HG03025 (cell line): ENCODE measurements around the gene SHROOM2.
"Not testable (repeated sequence)": the region's sequence is repeated elsewhere in the genome, so short reads cannot be mapped to it uniquely, and the experiment has no call there.

Experiments used
- ATAC-seq: cut with Tn5 transposase; IDR thresholded peaks from one replicate; pipeline ENCODE4 v1.9.1; 2021; ENCODE audit warnings: mild to moderate bottlenecking, moderate library complexity; ENCODE audit not compliant: unreplicated experiment, low FRiP score

The SHROOM2 gene

GRCh38 chrX:9785944-9786797 lies at the start of gene SHROOM2:
SHROOM2 (plus strand) TSS chrX:9786429; CDS start chrX:9786546, 117 bp downstream.
- ATAC-seq = no peak

DNA sequence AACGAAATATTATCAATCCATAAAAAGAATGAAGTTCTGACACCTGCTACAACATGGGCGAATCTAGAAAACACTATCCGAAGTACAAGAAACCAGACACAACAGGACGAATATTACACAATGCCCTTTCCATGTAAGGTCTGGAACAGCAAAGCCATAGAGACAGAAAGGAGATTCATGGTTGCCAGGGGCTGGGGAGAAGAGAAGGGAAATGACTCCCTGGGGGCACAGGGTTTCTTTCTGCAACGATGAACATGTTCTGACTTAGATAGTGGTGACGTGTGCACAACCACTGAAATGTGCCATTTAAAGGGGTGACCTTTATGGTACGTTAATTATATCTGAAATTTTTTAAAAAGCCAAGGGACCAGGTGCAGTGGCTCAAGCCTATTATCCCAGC lies 48.9 kb upstream of the SHROOM2 start:
- no peak for ATAC-seq

DNA sequence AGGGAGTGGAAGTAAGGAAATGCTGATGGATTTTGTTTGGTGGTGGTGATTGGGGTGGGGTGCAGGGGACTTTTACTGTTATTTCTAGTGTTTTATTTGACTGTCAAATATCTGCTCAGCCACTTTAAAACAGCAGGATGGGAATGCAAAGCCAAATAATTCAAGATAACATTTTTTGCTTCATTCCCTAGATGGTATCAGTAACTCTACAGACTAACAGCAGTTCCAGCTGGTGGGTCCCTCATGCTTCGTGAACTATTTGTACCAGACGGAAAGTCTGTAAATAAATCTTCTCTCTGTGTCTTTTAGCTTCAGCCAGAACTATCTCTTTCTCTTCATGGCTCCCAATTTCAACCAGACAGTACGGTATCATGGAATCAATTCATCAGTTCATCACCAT lies 48.1 kb upstream of the SHROOM2 start:
- no peak for ATAC-seq

GRCh38 chrX:9739130-9739529 lies 47.1 kb upstream of the SHROOM2 start:
- no peak for ATAC-seq

DNA sequence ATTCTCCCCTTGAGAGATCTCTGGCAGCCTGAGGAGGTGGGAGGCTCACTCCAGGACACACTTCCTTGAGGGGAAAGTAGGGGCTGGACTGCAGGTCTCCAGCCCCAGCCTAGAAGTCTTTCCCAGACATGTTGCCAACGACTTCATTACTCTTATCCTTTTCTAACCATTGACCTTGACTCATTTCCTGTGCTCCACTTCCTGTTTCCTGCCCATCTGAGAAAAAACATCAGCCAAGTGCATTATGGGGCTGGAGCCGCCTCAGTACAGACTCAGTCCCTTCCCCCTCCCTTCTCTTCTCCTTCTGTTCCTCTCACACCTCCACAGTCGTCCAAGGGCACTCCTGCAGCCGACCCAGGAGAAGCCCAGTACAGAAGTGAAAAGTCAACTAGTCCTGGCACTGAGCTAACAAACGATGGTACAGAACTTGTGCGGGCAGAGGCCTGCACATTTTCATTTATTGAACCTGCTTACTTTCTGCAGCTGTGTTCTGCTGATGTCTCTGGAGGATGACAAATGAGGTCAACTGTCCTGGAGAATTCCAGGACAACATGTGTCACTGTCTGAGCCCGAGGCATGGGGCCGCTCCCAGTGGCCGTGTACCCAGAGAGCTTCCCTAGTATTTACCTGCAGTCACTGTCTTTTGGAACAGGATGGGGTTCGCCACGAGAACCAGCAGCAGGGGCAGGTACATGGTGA lies 40.7 kb upstream of the SHROOM2 start:
- ATAC-seq = no peak

DNA sequence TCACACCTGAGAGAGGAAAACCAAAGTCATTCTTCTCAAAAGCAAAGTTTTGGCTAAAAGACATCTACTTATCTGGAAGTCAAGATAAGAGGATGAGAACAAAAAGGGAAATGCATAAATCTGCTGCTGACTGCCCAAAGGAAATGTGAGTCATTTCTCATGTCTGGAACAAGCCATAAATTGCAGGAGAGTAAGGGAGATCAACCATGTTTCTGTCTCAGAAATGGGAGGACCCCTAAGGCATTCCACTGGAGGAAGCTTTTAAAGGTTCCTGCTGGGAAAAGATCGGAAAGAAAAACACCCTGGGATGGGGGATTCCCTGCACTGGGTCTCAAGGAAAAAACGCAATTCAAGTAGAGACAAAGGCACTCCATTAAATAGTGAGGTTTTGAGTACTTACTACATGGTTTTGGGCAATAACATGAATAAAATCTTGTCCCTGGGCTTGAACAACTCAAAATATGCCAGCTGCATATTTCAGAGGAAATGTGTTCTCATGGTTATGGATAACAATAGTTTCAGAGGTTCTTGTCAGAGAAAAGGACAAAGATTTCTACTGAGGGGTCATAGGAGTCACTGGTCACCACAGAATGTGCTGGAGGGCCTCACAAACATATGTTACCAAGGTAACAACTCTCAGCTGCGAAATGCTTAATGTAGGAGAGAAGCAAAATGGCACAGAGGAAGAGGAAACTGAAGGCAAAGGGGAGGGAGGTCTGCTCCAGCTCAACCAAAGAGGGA lies 39.9 kb upstream of the SHROOM2 start:
- no peak for ATAC-seq

DNA sequence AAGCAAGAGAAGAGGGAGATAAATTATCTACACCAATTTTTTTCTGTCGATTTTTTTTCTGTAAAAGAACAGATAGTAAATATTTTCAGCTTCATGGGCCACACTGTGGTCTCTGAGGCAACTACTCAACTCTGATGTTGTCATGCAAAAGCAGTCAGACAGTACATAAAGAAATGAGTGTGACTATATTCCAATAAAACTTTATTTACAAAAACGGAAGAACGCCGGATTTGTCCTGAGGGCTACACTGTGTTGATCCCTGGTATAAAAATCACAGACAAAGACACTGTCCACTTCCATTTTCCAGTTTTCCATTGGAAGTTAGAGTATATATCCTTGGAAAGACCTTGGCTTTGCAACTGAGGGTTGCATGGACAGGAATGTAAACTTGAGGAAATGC lies 38.6 kb upstream of the SHROOM2 start:
- no peak for ATAC-seq

GRCh38 chrX:9749146-9749692 lies 37.0 kb upstream of the SHROOM2 start:
- no peak for ATAC-seq

GRCh38 chrX:9757366-9757765 lies 28.9 kb upstream of the SHROOM2 start:
- ATAC-seq = no peak

DNA sequence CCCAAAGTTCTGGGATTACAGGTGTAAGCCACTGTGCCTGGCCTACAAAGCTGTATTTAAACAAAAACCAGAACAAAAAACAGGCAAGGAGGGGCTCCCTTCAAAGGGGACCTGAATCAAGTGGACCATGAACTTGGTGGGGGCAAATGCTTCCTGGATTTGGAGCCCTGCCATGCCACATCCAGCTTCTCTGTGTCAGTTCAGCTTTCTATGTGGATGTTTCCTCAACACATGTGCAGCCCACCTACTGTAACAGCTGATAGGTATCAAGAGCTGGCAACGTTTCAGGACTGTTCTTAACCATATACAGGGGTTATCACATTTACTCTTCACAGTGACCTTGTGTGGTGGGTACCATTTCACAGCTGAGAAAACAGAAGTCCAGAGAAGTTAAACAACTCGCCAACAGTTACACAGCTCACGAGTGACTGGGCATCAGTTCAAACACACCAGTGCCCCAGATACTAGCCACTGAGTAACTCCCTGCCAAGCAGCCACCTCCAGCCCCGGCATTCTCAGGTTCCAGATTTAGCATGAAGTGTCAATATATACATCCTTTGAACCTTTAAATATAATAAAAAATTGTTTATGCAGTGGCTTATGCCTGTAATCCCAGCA lies 28.1 kb upstream of the SHROOM2 start:
- ATAC-seq = no peak

DNA sequence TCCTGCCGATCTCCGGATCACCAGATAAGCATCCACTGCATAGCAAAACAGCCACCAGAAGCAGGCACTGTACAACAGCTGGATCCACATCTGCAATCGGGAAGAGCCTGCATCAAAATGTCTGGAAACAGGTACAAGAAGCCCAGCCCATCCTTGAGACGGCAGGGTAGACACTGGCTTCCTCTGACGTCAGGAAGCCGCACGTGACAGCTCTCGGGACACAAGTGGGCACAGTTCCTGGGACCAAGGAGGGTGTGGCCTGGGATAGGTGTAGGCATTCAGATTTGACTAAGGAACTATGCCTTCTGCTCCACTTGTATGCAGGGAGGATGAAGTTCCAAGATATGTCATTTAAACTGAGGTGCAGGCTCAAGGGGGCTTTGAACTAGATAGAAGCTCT lies 26.9 kb upstream of the SHROOM2 start:
- no peak for ATAC-seq

GRCh38 chrX:9765072-9765736 lies 21.0 kb upstream of the SHROOM2 start:
- ATAC-seq = no peak

DNA sequence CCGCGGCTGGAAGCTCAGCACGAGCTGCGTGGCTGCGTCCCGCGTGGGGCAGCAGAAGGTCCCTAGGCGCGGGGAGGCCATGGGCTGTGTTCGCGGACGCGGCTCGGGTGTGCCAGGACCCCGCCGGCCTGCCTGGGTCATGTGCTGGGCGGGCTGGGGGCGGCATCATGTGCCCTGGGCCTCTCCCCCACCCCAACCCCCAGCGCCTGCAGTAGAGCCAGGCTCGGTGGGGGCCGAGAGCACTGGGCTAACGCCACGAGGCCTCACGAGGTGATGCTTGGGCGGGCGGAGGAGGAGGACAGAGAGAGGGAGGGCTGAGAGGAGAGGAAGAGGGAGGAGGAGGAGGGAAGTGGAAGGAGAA lies 20.5 kb upstream of the SHROOM2 start, which contains the start of gene GPR143:
GPR143 (minus strand) TSS at position 111 of the 361 bp plus-strand sequence; CDS start at position 81, 30 bp downstream.
- no peak for ATAC-seq

DNA sequence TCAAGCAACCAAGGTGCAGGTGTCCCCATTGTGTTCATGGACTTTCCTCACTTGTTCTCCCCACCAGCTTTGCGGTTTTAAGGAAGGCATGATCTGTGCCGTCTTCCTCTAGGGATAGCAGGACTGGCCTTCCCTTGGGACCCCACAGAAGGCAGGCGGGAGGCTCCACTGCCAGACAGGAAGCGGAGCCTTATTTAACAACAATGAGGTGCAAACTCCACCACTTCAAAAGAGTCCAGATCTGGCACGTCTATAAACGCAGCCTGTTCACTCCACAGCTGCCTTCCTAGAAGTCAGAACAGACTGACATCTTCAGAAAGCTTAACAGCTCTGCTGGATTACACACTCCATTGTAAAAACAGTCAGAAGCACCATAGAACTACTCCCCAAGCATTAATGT lies 18.9 kb upstream of the SHROOM2 start:
- ATAC-seq = no peak

DNA sequence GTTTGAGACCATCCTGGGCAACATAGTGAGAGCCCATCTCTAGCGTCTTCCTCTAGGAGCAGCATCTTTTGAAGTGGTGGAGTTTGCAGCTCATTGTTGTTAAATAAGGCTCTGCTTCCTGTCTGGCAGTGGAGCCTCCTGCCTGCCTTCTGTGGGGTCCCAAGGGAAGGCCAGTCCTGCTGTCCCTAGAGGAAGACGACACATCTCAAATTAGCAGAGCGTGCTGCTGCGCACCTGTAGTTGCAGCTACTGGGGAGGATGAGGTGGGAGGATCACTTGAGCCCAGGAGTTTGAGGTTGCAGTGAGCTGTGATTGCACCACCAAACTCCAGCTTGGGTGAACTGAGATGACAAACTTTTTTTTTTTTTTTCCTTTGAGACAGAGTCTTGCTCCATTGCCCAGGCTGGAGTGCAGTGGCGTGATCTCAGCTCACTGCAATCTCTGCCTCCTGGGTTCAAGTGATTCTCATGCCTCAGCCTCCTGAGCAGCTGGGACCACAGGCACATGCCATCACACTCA lies 17.8 kb upstream of the SHROOM2 start:
- not testable (repeated sequence) for ATAC-seq

- ATAC-seq = no peak
Observed at GRCh38 chrX:9770319-9770718, 15.9 kb upstream of the SHROOM2 start.

- ATAC-seq = no peak
Observed at GRCh38 chrX:9772943-9773342, 13.3 kb upstream of the SHROOM2 start.

- no peak for ATAC-seq
Observed at GRCh38 chrX:9775930-9776329, 10.3 kb upstream of the SHROOM2 start.

DNA sequence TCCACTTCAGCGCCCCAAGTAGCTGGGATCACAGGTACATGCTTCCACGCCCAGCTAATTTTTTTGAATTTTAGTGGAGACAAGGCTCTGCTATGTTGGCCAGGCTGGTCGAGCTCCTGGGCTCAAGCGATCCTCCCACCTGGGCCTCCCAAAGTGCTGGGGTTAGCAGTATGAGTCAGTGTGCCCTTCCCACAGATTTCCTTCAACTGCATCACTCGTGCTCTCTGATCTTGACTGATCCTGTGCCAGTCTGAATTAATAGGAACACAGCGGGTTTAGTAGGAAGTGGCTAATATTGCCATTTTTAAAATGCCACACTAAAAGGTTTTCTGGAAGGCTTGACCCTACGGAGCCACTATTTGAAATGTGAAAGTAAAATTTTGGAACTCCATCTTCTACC lies 4.3 kb upstream of the SHROOM2 start:
- no peak for ATAC-seq

- ATAC-seq = no peak
Observed at GRCh38 chrX:9784332-9784731, 1.9 kb upstream of the SHROOM2 start.
